H9 (cell line): Measurements from ENCODE around the gene STYXL1. TPM values are rescaled to one million over a fixed set of nuclear protein-coding genes. Genes with fewer than 3 reads are reported as not detected.

ENCODE experiments used
- DNase-seq: peaks from one replicate; pipeline ENCODE4 v3.0.0-alpha.2; 2017
- H2AFZ ChIP-seq: one replicate; pipeline ENCODE4 v1.6.1; 2013; ENCODE audit warnings: mild to moderate bottlenecking, low read length, control low read depth, moderate library complexity
- H2AK5ac ChIP-seq: 2 replicates; pipeline ENCODE4 v1.6.1; 2013; ENCODE audit warnings: low read length, control low read depth, mixed read lengths; ENCODE audit not compliant: insufficient read length
- H2BK120ac ChIP-seq: one replicate; pipeline ENCODE4 v1.6.1; 2013; ENCODE audit warnings: low read depth, mild to moderate bottlenecking, low read length, control low read depth, inconsistent platforms; ENCODE audit not compliant: poor library complexity, severe bottlenecking
- H2BK12ac ChIP-seq: 2 replicates; pipeline ENCODE4 v1.6.1; 2013; ENCODE audit warnings: low read length, control low read depth, mixed read lengths, low read depth; ENCODE audit not compliant: insufficient read length
- H2BK15ac ChIP-seq: 2 replicates; pipeline ENCODE4 v1.6.1; 2013; ENCODE audit warnings: low read depth, low read length, control low read depth
- H2BK20ac ChIP-seq: one replicate; pipeline ENCODE4 v1.6.1; 2013; ENCODE audit warnings: low read depth, mild to moderate bottlenecking, low read length, control low read depth, inconsistent platforms; ENCODE audit not compliant: poor library complexity, severe bottlenecking
- H2BK5ac ChIP-seq: 2 replicates; pipeline ENCODE4 v1.6.1; 2013; ENCODE audit warnings: low read length, control low read depth, mixed read lengths; ENCODE audit not compliant: insufficient read length
- H3K14ac ChIP-seq: 2 replicates; pipeline ENCODE4 v1.6.1; 2013; ENCODE audit warnings: low read length, control low read depth; ENCODE audit not compliant: insufficient read depth
- H3K18ac ChIP-seq: 2 replicates; pipeline ENCODE4 v1.6.1; 2013; ENCODE audit warnings: low read depth, mild to moderate bottlenecking, mixed read lengths, low read length, control low read depth; ENCODE audit not compliant: insufficient read length
- H3K23ac ChIP-seq: 2 replicates; pipeline ENCODE4 v1.6.1; 2013; ENCODE audit warnings: low read length, control low read depth, mixed read lengths, low read depth; ENCODE audit not compliant: insufficient read length
- H3K23me2 ChIP-seq: 2 replicates; pipeline ENCODE4 v1.6.1; 2013; ENCODE audit warnings: low read depth, mild to moderate bottlenecking, mixed read lengths, low read length, control low read depth; ENCODE audit not compliant: insufficient read length, poor library complexity, severe bottlenecking
- H3K27ac ChIP-seq: 2 replicates; pipeline ENCODE4 v1.5.1; 2013; ENCODE audit warnings: low read length, control low read depth, mixed read lengths, low read depth; ENCODE audit not compliant: insufficient read length
- H3K27me3 ChIP-seq: 2 replicates; pipeline ENCODE4 v1.6.1; 2013; ENCODE audit warnings: low read length, control low read depth, inconsistent platforms; ENCODE audit not compliant: insufficient read depth
- H3K4ac ChIP-seq: 2 replicates; pipeline ENCODE4 v1.6.1; 2013; ENCODE audit warnings: low read depth, mild to moderate bottlenecking, control low read depth, inconsistent platforms, low read length, moderate library complexity
- H3K4me1 ChIP-seq: 2 replicates; pipeline ENCODE4 v1.6.1; 2013; ENCODE audit warnings: low read length, control low read depth, inconsistent platforms; ENCODE audit not compliant: insufficient read depth
- H3K4me2 ChIP-seq: 2 replicates; pipeline ENCODE4 v1.6.1; 2013; ENCODE audit warnings: low read length, control low read depth, mixed read lengths; ENCODE audit not compliant: insufficient read length, insufficient read depth
- H3K56ac ChIP-seq: 2 replicates; pipeline ENCODE4 v1.6.1; 2013; ENCODE audit warnings: low read depth, mild to moderate bottlenecking, mixed read lengths, low read length, control low read depth; ENCODE audit not compliant: insufficient read length
- H3K79me1 ChIP-seq: 2 replicates; pipeline ENCODE4 v1.6.1; 2013; ENCODE audit warnings: low read depth, mild to moderate bottlenecking, moderate library complexity, low read length, control low read depth, inconsistent platforms; ENCODE audit not compliant: insufficient read depth, poor library complexity, severe bottlenecking
- H3K79me2 ChIP-seq: 2 replicates; pipeline ENCODE4 v1.6.1; 2013; ENCODE audit warnings: low read length, control low read depth, inconsistent platforms; ENCODE audit not compliant: insufficient read depth
- H3K9ac ChIP-seq: 2 replicates; pipeline ENCODE4 v1.6.1; 2013; ENCODE audit warnings: low read length, control low read depth, mixed read lengths; ENCODE audit not compliant: insufficient read length; ENCODE audit errors: extremely low read depth
- H3K9me3 ChIP-seq: one replicate; pipeline ENCODE4 v1.6.1; 2013; ENCODE audit warnings: low read depth, low read length, inconsistent platforms; ENCODE audit not compliant: control insufficient read depth
- H3T11ph ChIP-seq: one replicate; pipeline ENCODE4 v1.6.1; 2013; ENCODE audit warnings: mild to moderate bottlenecking, low read length, control low read depth, inconsistent platforms
- H4K20me1 ChIP-seq: one replicate; pipeline ENCODE4 v1.6.1; 2013; ENCODE audit not compliant: control insufficient read depth, insufficient read length, insufficient read depth
- H4K5ac ChIP-seq: 2 replicates; pipeline ENCODE4 v1.6.1; 2013; ENCODE audit warnings: low read depth, mild to moderate bottlenecking, mixed read lengths, low read length, control low read depth; ENCODE audit not compliant: insufficient read length
- H4K8ac ChIP-seq: replicated peaks from 2 replicates; pipeline ENCODE4 v1.6.1; 2013; ENCODE audit warnings: low read length, control low read depth, mixed read lengths, low read depth; ENCODE audit not compliant: insufficient read length
- H4K91ac ChIP-seq: 2 replicates; pipeline ENCODE4 v1.6.1; 2013; ENCODE audit warnings: low read depth, mild to moderate bottlenecking, moderate library complexity, mixed read lengths, low read length, control low read depth; ENCODE audit not compliant: insufficient read length
- H3K27ac Mint-ChIP-seq, 3 experiments: 2 replicates in 2 of 3; 3 replicates in 1 of 3; pipeline ENCODE4 v1.8.0; 2020 to 2021; ENCODE audit warnings: mixed read lengths in 3 of 3, mild to moderate bottlenecking in 1 of 3, moderate library complexity in 1 of 3
- H3K27me3 Mint-ChIP-seq: 2 replicates; pipeline ENCODE4 v1.8.0; 2021; ENCODE audit warnings: low read depth, mild to moderate bottlenecking, moderate library complexity, mixed read lengths
- H3K36me3 Mint-ChIP-seq, 3 experiments: 2 replicates in 2 of 3; 3 replicates in 1 of 3; pipeline ENCODE4 v1.8.0; 2020 to 2021; ENCODE audit warnings: low read depth in 3 of 3, mixed read lengths in 3 of 3; ENCODE audit not compliant: insufficient read depth in 1 of 3
- H3K4me1 Mint-ChIP-seq, 2 experiments: 2 replicates each; pipeline ENCODE4 v1.8.0; 2020; ENCODE audit warnings: mixed read lengths in 2 of 2
- H3K4me3 Mint-ChIP-seq, 2 experiments: 2 replicates in 1 of 2; 3 replicates in 1 of 2; pipeline ENCODE4 v1.8.0; 2020 to 2021; ENCODE audit warnings: mild to moderate bottlenecking in 2 of 2, mixed read lengths in 2 of 2, moderate library complexity in 1 of 2
- H3K9me3 Mint-ChIP-seq, 2 experiments: 2 replicates in 1 of 2; 3 replicates in 1 of 2; pipeline ENCODE4 v1.8.0; 2020; ENCODE audit warnings: mild to moderate bottlenecking in 2 of 2, mixed read lengths in 2 of 2, moderate library complexity in 1 of 2
- WGBS: extraction: QIAGEN DNeasy Blood & Tissue Kit; methylation state at CpG from one replicate; pipeline ENCODE4 v1.1.7; 2013; ENCODE audit warnings: missing lambda C conversion rate, low lambda C conversion rate, mixed read lengths; ENCODE audit not compliant: insufficient read length; ENCODE audit errors: extremely low coverage; 5-methylcytosine and 5-hydroxymethylcytosine counted together
- total RNA-seq: library from RNA; stranded (reverse); gene quantifications from 2 replicates; pipeline ENCODE4 v1.2.1, GENCODE V29; 2021
- TF ChIP-seq, protein P1 (sequence below): fragments of 200-600 bp; sonication (generic); conservative IDR thresholded peaks from 3 replicates; pipeline ENCODE4 v1.8.0; 2021; ENCODE audit warnings: antibody characterized with exemption, mild to moderate bottlenecking

Gene STYXL1
- total RNA-seq, 1 experiment from 2014 or later, result 38.7 TPM

DNA sequence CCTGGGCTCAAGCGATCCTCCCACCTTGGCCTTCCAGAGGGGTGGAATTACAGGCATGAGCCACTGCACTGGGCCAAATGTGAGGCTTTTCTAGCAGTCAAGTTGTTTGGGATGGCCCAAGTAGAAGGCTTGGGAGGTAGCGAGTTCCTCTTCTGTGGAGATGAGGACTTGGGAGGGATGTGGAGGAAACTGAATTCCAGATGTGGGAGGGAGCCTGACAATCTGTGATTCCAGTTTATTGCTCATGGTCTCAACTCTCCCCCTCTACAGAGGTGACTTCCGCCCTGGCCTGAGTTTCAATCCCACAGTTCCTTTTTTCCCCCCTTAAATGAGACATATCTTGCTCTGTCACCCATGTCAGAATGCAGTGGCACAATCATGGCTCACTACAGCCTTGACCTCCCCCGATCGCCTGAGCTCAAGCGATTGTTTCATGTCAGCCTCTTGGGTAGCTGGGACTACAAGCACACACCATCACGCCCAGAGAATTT lies 3.4 kb downstream of the STYXL1 start:
- Histone ChIP-seq H3T11ph (no peak overlapping the region), H3K9ac (no peak overlapping the region), H3K27me3 (no peaks in the 10 kb centered on the region), H3K56ac (no peak overlapping the region), H2BK15ac (no peak overlapping the region), H3K4me1 (peaks cover 4% of the 10 kb centered on the region; the same call in 1 of the 2 replicates), H2AFZ (no peak overlapping the region), H2AK5ac (no peak overlapping the region), H3K27ac (no peak overlapping the region), H2BK5ac (no peak overlapping the region), H3K23me2 (peaks cover 7% of the 10 kb centered on the region), H4K91ac (no peak overlapping the region), H2BK12ac (no peak overlapping the region), H3K79me2 (peaks cover 16% of the 10 kb centered on the region; the same call in 1 of the 2 replicates), H2BK20ac (no peak overlapping the region), H4K8ac (no peak overlapping the region), H3K9me3 (no peaks in the 10 kb centered on the region), H3K4ac (no peak overlapping the region), H3K14ac (no peak overlapping the region), H3K4me2 (no peak overlapping the region), H4K5ac (no peak overlapping the region), H3K23ac (no peak overlapping the region), H3K79me1 (peaks cover 6% of the 10 kb centered on the region), H4K20me1 (no peaks in the 10 kb centered on the region), H3K18ac (no peak overlapping the region), H2BK120ac (no peak overlapping the region)
- Mint-ChIP-seq H3K4me3 (no peak overlapping the region; a peak in 1 of 5 replicates), H3K4me1 (peaks cover 11 to 18% of the 10 kb centered on the region in 2 experiments), H3K27ac (peak overlapping the region in 1 of 3 experiments; percentile 7; a peak in 2 of 7 replicates), H3K9me3 (no peaks in the 10 kb centered on the region; a peak in 1 of 5 replicates), H3K36me3 (peaks cover 9 to 30% (median 10%) of the 10 kb centered on the region in 3 experiments), H3K27me3 (no peaks in the 10 kb centered on the region)
- no peak for DNase-seq
- TF ChIP-seq, protein P1, sequence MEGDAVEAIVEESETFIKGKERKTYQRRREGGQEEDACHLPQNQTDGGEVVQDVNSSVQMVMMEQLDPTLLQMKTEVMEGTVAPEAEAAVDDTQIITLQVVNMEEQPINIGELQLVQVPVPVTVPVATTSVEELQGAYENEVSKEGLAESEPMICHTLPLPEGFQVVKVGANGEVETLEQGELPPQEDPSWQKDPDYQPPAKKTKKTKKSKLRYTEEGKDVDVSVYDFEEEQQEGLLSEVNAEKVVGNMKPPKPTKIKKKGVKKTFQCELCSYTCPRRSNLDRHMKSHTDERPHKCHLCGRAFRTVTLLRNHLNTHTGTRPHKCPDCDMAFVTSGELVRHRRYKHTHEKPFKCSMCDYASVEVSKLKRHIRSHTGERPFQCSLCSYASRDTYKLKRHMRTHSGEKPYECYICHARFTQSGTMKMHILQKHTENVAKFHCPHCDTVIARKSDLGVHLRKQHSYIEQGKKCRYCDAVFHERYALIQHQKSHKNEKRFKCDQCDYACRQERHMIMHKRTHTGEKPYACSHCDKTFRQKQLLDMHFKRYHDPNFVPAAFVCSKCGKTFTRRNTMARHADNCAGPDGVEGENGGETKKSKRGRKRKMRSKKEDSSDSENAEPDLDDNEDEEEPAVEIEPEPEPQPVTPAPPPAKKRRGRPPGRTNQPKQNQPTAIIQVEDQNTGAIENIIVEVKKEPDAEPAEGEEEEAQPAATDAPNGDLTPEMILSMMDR, result no peak
- no CpG with 5 or more reads among the region's 7 CpGs for WGBS
